ENCODE results near the gene TTLL10. TPM values are rescaled to one million over a fixed set of nuclear protein-coding genes. Genes with fewer than 3 reads are reported as not detected.

Gene TTLL10, protein sequence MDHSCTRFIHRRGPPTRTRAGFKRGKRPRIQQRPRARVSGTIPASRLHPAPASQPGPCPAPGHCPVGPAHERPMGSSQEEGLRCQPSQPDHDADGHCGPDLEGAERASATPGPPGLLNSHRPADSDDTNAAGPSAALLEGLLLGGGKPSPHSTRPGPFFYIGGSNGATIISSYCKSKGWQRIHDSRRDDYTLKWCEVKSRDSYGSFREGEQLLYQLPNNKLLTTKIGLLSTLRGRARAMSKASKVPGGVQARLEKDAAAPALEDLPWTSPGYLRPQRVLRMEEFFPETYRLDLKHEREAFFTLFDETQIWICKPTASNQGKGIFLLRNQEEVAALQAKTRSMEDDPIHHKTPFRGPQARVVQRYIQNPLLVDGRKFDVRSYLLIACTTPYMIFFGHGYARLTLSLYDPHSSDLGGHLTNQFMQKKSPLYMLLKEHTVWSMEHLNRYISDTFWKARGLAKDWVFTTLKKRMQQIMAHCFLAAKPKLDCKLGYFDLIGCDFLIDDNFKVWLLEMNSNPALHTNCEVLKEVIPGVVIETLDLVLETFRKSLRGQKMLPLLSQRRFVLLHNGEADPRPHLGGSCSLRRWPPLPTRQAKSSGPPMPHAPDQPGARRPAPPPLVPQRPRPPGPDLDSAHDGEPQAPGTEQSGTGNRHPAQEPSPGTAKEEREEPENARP
- total RNA-seq = not detected
- long read RNA-seq, partial matches to known transcripts = 0 of 1 reads
- long read RNA-seq, other reads (novel, unspliced or antisense) = 1 of 1 reads

DNA sequence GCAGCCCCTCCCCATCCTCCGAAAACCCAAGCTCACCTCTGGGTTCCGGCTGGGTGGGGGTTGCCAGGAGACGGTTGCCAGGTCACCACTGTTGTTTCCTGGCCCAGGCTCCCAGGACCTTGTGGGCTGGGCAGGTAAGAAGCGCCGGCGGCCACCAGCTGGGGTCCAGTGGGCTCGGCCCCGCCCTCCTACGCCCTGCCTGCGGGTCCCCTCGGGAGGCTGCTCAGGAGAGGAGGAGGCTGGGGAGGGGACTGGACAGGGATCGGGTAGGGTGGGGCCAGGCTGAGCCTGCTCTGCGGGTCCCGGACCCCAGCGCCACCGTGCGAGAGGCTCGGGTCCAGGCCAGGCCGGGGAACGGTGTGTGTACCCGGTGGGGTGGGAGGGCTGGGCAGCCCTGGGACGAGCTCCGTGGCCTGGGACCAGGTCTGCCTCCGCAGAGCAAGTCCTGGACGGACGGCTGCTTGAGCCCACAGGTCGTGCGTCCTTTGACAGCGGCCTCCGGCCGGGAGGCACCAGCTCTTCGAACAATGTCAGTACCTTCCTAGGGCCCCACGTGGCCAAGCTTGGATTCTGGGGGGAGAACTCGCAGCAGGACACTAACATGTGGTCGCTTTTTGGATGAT is at the start of gene TTLL10:
TTLL10 (plus strand) TSS at position 88 of the 623 bp plus-strand sequence. CDS start 5,336 bp downstream, outside the sequence.
- no peak for ATAC-seq
- intact Hi-C loops (cut with micrococcal nuclease) = no loop called here
- peak; percentile 22 for DNase-seq

DNA sequence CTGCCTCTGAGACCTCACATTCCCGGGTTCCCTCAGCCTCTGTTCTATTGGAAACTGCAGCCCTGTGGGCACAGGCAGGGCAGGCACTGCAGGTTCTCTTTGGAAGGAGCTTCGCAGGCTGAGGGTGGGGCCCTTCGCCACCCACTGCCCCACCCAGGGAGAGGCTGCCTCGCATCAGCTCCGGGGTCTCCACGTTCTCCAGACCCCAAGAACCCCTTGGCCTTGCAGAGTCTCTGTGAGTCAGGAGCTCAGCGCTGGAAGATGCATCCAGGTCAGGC is 49.2 kb upstream of the TTLL10 start:
- ATAC-seq = no peak
- intact Hi-C loops (cut with micrococcal nuclease) = no loop called here
- peak; percentile 13 for DNase-seq

DNA sequence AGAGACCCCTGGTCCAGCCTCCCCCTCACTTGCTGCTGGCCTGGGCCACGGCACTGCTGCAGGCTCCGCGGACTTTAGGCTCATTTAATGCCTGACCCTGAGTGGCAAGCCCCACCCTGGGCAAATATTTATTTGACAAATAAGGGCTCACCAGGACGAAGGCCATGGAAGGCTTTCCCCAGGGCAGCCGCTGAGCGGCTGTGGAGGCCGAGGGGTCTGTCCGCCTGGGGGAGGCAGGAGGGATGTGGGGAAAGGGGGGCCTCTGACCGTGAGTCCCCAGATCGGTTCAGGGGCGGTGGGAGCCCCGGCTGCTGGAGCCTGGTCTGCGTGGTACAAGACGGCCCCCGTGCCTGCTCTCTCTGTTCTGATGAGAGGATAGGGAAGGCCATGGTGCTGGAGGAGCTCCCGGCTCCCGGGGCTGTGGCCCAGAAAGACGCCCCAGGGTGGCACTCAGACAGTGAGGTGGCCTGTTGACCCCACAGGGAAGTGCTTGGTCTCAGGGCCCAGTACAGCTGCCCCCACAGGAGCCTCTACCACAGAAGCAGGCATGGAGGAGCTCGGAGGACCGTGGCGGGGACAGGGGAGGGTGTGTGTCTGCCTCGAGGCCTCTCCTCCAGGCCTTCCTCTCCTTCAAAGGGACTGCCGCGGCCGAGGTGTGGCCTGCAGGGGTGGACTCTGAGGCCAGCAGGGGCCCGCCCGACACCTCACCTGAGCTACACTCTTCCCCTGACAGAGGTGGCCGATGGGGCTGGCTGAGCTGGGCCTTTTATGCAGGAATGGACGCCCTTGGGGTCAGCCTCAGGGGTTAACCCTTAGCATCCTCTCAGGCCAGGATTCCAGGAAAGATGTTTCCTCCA is 48.7 kb upstream of the TTLL10 start:
- DNase-seq (no peak), ATAC-seq (no peak)
- intact Hi-C loops (cut with micrococcal nuclease) = no loop called here

DNA sequence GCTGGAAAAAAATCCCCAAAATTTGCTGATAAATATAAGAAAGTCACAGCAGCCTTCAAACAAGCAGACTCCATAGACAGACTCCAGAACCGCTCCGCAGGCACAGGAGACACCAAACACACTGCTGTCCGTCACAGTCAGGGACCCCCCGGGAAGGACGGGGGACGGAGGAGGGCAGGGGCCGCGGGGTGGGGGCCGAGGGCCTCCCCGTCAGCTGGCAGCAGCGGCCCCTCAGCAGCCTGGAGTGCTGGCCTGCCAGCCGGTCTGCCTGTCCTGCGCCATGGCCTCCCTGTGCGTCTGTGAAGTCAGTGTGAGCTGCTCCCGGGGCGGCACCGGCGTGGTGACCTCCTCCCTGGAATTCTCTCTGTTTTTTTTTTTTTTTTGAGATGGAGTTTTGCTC is 47.7 kb upstream of the TTLL10 start:
- intact Hi-C loops (cut with micrococcal nuclease) = no loop called here
- no peak for ATAC-seq
- no peak for DNase-seq

DNA sequence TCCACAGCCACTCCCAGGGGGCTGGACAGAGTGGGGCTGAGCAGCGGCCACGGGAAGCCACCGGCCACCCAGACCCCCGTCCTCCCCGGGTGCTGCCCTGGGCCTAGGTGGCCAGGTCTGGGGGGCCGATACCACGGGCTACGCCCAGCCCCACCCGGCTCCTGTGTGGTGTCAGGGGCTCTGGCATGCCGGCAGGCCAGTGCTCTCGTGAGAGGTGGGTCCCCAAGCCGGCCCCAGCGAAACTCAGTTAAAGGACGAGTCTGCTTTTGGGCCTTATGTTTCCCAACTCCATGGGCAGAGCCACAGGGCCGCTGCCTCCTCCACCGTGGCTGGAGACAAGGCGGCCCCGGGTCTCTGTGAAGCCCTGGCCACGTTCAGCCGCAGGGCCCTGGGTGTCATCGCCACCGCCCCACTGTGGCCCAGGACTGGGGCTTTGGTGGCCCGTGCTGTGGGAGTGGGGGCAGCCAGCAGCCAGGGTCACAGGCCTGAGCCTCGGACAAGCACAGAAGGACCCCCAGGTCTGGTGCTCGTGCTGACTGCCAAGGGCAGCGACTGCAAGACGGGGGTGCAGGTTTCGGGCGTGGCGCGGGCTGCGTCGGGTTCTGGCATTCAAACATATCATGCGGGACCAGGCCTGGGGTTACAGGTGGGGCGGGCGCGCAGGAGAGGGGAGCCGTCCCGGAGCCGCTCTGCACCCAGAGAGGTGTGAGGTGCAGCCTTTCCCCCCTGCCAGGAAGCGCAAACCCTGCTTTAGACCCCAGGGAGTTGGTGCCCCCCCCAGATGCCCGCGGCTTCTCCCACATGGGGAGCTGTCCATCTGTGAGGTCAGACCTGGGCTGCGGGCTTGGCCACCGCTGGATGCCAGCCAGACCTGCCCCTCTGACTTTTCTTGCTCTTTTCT is 45.9 kb upstream of the TTLL10 start:
- intact Hi-C loops (cut with micrococcal nuclease) = no loop called here
- ATAC-seq = no peak
- DNase-seq = no peak

DNA sequence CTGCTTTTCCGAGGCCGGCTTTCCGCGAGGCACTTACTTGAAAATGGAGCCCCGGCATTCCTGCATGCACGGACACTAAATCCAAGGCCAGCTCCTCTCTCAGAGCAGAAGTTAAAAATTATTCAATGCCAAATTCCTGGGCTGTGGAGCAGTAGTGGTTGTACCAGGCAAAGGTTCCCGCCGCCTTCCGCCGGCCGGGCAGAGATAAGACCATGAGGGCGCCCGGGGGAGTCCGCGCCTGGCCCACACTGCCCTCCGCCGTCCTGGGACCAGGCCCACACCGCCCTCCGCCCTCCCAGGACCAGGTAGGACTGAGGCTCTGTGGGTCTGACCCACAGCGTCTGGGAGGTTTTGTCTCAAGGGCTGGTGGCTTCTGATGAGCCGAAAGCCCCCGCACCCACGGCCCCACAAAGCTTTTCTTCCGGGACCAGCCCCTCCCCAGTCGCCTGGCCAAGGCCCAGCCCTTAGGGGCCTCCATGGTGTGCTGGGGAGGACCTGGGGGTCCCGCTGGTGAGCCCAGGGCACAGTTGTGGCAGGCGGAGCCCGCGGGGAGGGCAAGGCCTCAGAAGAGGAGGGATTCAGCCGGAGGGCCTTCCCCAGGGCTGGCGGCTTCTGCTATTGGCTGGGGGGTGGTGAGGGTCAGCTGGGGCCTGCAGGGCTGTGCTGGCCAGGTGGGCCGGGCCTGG is 45.1 kb upstream of the TTLL10 start:
- ATAC-seq = no peak
- intact Hi-C loops (cut with micrococcal nuclease) = no loop called here

DNA sequence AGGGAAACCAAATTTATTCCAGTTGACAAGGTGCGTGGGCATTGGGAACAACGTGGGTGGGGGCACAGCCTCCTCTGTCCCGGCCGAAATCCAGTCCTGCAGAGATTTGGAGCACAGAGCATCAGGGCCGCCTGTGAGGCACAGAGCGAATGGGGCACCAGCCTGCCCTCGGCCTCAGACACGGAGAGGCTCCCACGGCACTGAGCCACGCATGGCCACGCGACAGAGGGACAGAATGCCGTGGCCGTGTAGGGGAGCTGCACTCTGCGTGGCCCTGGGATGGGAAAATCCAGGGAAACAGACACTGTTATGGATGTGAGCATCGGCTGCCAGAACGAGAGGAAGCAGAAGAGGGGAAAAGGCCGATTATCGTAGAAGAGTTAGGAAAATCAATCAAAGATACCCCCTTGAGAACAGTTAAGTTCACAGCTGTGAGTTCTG is 44.3 kb upstream of the TTLL10 start:
- DNase-seq (no peak), ATAC-seq (no peak)
- intact Hi-C loops (cut with micrococcal nuclease) = no loop called here

More for the DNA sequence above, 45.1 kb upstream of the TTLL10 start:
- no peak for DNase-seq

DNA sequence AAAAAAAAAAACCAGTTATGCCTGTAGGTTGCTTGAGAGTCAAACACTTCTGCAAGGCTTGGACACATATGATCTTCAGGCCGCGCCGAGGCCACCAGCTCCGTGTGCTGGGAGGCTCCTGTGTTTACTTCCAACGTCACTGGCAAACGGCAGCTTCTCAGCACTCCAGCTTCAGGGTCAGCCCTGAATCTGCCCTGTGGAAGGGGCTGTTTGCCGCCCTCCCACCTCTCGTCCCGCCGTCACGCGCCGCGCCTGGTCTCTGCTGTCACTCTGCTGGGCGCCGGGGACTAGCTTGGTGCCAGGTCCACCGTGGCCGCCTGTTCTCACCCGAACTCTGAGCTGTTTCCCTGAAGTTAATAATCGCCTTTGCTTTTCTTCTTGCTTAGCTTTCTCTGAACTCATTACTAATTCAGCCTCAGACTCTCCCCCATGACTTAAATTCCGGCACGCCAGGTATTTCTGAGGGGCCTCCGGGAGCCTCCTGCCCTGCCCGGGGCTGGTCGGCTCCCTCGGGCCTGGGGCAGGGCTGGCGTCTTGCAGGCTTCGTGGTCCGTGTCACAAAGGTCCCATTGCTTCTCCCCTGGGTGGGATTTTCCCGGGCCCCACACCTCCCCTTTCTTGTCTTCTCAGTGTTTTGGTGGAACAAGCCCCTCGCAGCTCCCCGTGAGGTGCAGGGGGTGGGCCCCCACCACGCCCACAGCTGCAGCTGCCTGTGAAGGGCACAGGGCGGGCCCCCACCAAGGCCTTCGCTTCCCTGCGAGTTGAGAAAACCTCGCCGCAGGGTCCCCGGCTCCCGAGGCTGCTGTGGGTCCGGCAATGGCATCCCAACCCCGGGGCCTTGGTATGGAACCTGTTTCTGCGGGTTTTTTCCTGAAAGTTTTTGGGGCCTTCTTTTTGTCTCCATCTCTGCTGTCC is 43.2 kb upstream of the TTLL10 start:
- ATAC-seq = no peak
- intact Hi-C loops (cut with micrococcal nuclease) = no loop called here
- DNase-seq = no peak

DNA sequence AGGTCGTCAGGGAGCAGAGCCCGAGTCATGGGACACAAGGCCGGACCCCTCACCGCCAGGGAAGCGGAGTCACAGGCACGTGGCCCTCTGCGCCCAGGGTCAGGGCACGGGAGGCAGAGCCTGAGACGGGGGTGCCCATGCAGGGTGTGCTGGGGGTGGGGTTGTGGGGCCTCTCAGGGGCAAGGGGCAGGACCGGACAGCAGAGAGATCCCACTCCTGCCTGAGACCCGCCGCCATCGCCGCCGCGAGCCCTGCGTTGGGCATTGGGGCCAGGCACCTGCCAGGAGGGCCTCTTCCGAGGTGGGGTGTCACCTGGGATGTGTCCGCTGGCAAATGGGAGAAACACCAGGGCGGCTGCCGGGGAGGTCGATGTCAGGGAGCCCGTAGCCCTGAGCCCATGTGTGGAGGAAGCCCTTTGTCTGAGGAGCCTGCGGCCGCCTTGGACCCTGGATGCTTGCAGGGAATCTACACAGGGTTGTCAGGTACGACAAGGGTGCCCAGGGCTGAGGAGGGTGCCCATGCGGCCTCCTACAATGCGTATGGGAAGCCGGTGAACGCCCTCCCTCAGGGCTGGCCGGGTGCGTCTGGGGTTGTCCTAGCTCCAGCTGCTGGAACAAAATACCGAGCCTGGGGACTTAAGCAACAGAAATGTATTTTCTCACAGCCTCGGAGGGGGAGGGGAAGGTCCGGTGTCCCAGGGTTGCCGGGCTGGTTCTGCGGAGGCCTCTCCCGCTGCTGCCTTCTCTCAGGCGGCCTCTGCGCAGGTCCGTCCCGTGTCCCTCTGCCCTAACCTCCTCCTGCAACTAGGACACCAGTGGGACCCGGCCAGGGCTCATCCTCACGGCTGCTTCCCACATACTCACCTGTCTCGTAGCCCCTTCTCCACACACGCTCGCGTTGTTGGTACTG is 41.4 kb upstream of the TTLL10 start:
- DNase-seq = no peak
- peak; percentile 44 for ATAC-seq
- intact Hi-C loops (cut with micrococcal nuclease) = no loop called here

DNA sequence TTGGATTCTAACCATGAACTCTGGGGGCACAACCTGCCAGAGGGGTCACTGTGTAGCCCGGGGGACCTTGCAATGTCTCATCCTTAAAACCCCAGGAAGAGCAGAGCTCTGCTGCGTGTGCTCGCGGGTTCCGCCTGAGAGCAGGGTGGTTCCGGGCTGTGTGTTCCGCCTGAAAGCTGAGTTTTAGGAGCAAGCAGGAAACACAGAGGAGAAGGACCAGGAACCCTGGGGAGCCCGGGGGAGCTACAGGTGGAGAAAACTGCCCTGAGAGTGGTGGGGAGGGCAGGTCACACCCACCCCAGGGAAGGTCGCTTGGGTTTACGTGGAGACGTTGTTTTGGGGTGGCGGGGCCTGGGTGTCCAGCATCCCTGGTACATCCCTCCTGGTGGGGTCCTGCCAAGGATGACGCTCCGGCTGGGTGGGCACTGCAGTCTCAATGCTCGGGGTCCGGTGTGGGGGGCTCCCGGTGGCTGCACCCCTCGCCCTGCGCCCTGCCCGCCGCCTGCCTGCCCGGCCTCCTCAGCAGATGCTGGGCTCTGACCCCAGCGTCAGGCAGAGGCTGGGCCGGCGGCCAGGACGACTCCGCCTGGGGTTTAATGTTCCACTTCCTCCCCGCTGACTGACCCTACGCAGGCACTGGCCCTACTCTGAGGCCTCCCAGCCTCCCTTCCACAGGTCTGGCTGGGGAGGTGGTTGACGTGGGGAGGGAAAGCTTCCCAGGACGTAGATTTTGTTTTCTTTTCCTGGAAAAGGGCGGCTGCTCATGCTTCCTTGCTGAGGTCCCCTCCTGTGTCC is 40.5 kb upstream of the TTLL10 start:
- intact Hi-C loops (cut with micrococcal nuclease) = no loop called here
- peak; percentile 67 for ATAC-seq
- DNase-seq = peak; percentile 56

DNA sequence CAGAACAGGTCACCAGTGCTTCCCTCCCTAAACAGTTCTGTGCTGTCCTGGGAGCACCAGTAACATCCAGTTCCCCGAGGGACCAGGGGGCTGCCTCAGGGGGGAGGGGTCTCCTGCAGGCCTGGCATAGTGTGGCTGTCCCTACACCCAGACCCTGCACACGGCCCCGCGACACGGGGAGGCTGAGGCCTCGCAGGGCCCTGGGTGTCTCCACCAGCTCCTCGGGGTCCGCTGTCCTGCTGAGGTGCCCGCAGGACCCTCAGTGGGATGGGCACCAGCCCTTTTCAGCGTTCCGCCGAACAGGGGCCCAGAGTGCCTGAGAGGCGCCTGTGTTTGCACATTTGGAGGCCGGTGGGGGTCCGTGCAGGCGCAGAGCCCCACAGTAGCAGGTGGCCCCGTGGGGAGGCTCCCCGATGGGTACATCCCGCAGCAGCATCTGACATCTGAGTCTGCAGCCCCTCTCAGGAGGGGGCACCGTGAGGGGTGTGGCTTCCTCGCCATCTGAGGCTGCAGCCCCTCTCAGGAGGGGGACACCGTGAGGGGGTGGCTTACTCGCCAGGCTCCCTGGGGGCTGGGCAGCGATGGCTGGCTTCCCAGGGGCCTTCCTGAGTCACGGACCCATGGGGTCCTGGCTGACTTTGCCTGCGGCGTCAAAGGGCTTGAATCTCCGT is 39.2 kb upstream of the TTLL10 start:
- intact Hi-C loops (cut with micrococcal nuclease) = no loop called here
- DNase-seq (no peak), ATAC-seq (no peak)

DNA sequence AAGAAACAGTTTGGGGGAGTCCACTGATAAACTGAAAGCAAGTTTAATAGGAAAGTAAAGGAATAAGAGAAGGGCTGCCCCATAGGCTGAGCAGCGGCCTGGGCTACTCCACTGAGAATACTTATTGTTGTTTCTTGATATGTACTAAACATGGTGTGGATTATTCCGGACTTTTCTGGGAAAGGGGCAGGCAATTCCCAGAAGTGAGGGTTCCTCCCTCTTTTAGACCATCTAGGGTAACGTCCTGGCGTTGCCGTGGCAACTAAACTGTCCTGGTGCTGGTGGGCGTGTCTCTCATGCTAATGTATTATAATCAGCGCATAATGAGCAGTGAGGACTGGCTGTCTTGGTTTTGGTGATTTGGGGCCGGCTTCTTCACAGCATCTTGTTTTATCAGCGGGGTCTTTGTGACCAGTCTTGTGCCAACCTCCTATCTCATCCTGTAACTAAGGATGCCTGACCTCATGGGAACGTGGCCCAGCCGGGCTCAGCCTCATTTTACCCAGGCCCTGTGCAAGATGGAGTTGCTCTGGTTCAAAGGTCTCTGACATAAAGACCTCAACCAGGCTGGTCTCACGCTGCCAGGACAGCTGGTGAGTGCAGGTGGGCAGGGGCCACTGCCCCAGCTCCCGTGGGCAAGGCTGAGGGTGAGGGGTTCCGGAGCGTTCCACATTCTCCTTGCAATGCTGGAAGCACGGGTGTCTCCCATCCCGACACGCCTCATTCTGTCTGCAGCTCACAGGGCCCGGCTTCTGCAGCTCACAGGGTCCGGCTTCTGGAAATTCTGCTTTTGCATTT is 38.1 kb upstream of the TTLL10 start:
- DNase-seq (no peak), ATAC-seq (peak; percentile 21)
- intact Hi-C loops (cut with micrococcal nuclease) = no loop called here

DNA sequence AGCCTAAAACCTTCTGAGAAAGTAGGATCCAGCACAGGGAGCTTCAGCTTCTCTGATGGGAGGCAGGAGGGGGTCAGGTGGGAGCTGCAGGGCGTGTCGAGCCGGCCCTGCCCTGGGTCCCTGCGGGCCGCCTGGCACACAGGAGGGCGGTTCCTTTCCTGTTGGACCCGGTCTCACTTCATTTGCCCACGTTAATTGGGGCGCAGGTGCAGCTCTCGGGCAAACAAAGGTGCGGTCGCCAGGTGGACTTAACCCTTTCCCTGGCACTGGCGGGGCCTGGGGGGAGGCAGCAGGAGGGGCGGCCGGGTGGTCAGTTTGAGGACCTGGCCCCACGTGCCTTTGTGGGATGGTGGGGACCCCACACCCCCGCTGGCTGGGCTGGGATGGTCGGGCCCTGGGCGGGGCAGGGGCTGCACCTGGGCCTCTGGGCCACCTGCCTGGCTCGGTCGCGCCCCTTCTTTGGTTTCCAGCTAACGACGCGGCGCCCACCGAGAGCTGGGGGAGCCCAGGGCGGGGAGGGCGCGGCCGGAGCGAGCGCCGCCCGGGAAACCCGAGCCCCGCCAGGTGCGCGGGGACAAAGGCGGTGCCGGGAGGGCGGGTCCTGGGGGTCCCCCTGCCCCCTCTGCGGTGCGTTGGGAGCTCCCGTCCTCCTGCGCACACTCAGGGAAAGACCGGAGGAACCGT is 37.0 kb upstream of the TTLL10 start:
- no peak for DNase-seq
- ATAC-seq = no peak
- intact Hi-C loops (cut with micrococcal nuclease) = no loop called here

Data from left ventricle myocardium superior (tissue), 1 donor.